ENCODE measurements around the gene UBE2Q1. TPM values are rescaled to one million over a fixed set of nuclear protein-coding genes. Genes with fewer than 3 reads are reported as not detected.

The UBE2Q1 gene
- total and polyA plus RNA-seq, 2 experiments from 2014 or later, result 15.5 to 33.0 TPM

DNA sequence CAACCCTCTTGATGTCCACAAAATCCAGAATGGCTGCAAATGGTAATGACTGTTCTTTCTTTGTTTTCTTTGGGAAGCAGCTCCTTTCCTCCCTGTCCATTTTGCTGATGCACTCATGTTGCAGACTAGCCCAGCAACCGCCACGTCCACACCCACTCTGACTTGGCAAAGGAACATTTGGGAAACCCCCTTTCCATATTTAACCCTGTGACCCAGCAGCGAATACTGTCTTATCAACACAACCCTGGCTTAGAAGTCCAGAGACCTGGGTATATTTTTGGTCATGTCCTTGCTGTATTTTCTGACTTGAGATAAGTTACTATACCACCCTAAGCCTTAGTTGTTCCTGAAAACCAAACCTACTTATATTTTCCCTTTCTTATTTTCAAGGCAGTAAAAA is 38.1 kb downstream of the UBE2Q1 start (continued):
- TF ChIP-seq, protein P1, sequence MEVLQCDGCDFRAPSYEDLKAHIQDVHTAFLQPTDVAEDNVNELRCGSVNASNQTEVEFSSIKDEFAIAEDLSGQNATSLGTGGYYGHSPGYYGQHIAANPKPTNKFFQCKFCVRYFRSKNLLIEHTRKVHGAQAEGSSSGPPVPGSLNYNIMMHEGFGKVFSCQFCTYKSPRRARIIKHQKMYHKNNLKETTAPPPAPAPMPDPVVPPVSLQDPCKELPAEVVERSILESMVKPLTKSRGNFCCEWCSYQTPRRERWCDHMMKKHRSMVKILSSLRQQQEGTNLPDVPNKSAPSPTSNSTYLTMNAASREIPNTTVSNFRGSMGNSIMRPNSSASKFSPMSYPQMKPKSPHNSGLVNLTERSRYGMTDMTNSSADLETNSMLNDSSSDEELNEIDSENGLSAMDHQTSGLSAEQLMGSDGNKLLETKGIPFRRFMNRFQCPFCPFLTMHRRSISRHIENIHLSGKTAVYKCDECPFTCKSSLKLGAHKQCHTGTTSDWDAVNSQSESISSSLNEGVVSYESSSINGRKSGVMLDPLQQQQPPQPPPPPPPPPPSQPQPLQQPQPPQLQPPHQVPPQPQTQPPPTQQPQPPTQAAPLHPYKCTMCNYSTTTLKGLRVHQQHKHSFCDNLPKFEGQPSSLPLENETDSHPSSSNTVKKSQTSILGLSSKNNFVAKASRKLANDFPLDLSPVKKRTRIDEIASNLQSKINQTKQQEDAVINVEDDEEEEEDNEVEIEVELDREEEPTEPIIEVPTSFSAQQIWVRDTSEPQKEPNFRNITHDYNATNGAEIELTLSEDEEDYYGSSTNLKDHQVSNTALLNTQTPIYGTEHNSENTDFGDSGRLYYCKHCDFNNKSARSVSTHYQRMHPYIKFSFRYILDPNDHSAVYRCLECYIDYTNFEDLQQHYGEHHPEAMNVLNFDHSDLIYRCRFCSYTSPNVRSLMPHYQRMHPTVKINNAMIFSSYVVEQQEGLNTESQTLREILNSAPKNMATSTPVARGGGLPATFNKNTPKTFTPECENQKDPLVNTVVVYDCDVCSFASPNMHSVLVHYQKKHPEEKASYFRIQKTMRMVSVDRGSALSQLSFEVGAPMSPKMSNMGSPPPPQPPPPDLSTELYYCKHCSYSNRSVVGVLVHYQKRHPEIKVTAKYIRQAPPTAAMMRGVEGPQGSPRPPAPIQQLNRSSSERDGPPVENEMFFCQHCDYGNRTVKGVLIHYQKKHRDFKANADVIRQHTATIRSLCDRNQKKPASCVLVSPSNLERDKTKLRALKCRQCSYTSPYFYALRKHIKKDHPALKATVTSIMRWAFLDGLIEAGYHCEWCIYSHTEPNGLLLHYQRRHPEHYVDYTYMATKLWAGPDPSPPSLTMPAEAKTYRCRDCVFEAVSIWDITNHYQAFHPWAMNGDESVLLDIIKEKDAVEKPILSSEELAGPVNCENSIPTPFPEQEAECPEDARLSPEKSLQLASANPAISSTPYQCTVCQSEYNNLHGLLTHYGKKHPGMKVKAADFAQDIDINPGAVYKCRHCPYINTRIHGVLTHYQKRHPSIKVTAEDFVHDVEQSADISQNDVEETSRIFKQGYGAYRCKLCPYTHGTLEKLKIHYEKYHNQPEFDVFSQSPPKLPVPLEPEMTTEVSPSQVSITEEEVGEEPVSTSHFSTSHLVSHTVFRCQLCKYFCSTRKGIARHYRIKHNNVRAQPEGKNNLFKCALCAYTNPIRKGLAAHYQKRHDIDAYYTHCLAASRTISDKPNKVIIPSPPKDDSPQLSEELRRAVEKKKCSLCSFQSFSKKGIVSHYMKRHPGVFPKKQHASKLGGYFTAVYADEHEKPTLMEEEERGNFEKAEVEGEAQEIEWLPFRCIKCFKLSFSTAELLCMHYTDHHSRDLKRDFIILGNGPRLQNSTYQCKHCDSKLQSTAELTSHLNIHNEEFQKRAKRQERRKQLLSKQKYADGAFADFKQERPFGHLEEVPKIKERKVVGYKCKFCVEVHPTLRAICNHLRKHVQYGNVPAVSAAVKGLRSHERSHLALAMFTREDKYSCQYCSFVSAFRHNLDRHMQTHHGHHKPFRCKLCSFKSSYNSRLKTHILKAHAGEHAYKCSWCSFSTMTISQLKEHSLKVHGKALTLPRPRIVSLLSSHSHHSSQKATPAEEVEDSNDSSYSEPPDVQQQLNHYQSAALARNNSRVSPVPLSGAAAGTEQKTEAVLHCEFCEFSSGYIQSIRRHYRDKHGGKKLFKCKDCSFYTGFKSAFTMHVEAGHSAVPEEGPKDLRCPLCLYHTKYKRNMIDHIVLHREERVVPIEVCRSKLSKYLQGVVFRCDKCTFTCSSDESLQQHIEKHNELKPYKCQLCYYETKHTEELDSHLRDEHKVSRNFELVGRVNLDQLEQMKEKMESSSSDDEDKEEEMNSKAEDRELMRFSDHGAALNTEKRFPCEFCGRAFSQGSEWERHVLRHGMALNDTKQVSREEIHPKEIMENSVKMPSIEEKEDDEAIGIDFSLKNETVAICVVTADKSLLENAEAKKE (CRISPR knock-in tag; IDR thresholded peaks at IDR 0.05), result no peak
- TF ChIP-seq JUNB (IDR thresholded peaks at IDR 0.05; ENCODE audit: unreplicated experiment), result no peak
- TF ChIP-seq, protein P2, sequence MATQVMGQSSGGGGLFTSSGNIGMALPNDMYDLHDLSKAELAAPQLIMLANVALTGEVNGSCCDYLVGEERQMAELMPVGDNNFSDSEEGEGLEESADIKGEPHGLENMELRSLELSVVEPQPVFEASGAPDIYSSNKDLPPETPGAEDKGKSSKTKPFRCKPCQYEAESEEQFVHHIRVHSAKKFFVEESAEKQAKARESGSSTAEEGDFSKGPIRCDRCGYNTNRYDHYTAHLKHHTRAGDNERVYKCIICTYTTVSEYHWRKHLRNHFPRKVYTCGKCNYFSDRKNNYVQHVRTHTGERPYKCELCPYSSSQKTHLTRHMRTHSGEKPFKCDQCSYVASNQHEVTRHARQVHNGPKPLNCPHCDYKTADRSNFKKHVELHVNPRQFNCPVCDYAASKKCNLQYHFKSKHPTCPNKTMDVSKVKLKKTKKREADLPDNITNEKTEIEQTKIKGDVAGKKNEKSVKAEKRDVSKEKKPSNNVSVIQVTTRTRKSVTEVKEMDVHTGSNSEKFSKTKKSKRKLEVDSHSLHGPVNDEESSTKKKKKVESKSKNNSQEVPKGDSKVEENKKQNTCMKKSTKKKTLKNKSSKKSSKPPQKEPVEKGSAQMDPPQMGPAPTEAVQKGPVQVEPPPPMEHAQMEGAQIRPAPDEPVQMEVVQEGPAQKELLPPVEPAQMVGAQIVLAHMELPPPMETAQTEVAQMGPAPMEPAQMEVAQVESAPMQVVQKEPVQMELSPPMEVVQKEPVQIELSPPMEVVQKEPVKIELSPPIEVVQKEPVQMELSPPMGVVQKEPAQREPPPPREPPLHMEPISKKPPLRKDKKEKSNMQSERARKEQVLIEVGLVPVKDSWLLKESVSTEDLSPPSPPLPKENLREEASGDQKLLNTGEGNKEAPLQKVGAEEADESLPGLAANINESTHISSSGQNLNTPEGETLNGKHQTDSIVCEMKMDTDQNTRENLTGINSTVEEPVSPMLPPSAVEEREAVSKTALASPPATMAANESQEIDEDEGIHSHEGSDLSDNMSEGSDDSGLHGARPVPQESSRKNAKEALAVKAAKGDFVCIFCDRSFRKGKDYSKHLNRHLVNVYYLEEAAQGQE (IDR thresholded peaks at IDR 0.05; ENCODE audit: unreplicated experiment), result no peak
- TF ChIP-seq ZNF331 (CRISPR knock-in tag; IDR thresholded peaks at IDR 0.05; ENCODE audit: low read depth), result no peak

DNA sequence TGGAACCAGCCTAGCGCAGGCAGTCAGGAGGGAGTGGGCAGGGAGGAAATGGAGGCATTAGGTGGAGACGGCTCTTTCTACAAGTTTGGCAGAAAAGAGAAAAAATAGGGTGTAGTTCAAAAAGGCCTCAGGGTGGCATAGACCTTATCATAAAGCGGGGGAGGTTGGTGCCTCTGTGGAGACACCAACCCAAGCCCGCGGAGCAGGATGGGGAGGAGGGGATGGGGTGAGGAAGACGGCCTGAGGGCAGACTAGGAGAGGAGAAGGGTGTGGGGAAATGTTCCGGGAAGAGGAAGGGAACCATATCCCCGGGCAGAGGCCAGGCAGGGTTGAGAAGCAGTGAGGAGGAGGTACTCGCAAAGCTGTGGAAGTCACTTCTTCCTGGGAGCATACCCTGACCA is 38.9 kb downstream of the UBE2Q1 start:
- Mint-ChIP-seq H3K36me3 (ENCODE audit: low read depth) (no peaks in the 10 kb centered on the region), H3K27me3 (ENCODE audit: insufficient read depth, low read depth, poor library complexity) (peaks cover 5% of the 10 kb centered on the region), H3K27ac (no peak overlapping the region), H3K4me3 (no peak overlapping the region), H3K9me3 (no peaks in the 10 kb centered on the region), H3K4me1 (no peaks in the 10 kb centered on the region)
- Histone ChIP-seq H3K4me3 (no peak overlapping the region), H3K27ac (ENCODE audit: low read depth) (no peak overlapping the region), H3K36me3 (ENCODE audit: insufficient read depth) (no peaks in the 10 kb centered on the region), H3K4me2 (no peak overlapping the region), H3K9me2 (ENCODE audit: insufficient read depth) (no peaks in the 10 kb centered on the region), H3F3A (replicated peaks; ENCODE audit: low read depth) (no peaks in the 10 kb centered on the region), H3K4me1 (ENCODE audit: insufficient read depth) (no peaks in the 10 kb centered on the region), H3K79me2 (replicated peaks; ENCODE audit: insufficient read depth) (no peaks in the 10 kb centered on the region), H2AFZ (peak overlapping the region; percentile 69; the same call in 1 of the 2 replicates), H4K20me1 (replicated peaks; ENCODE audit: insufficient read depth) (no peaks in the 10 kb centered on the region), H3K27me3 (ENCODE audit: insufficient read depth) (no peaks in the 10 kb centered on the region)
- ATAC-seq, result no peak; the same call in 2 of the 3 replicates
- DNase-seq (ENCODE audit: low spot score), result no peak
- TF ChIP-seq CREB1 (CRISPR knock-in tag; IDR thresholded peaks at IDR 0.05; ENCODE audit: low read depth) (no peak), JUNB (IDR thresholded peaks at IDR 0.05; ENCODE audit: unreplicated experiment) (no peak), STAT1 (IDR thresholded peaks at IDR 0.05; ENCODE audit: unreplicated experiment) (no peak), ZNF114 (CRISPR knock-in tag; IDR thresholded peaks at IDR 0.05) (no peak), EZH2phosphoT487 (IDR thresholded peaks at IDR 0.05; ENCODE audit: unreplicated experiment) (no peak), POLR2AphosphoS5 (IDR thresholded peaks at IDR 0.05; ENCODE audit: low read depth) (no peak)
- TF ChIP-seq, protein P2 (IDR thresholded peaks at IDR 0.05; ENCODE audit: unreplicated experiment), result no peak
- TF ChIP-seq, protein P3, sequence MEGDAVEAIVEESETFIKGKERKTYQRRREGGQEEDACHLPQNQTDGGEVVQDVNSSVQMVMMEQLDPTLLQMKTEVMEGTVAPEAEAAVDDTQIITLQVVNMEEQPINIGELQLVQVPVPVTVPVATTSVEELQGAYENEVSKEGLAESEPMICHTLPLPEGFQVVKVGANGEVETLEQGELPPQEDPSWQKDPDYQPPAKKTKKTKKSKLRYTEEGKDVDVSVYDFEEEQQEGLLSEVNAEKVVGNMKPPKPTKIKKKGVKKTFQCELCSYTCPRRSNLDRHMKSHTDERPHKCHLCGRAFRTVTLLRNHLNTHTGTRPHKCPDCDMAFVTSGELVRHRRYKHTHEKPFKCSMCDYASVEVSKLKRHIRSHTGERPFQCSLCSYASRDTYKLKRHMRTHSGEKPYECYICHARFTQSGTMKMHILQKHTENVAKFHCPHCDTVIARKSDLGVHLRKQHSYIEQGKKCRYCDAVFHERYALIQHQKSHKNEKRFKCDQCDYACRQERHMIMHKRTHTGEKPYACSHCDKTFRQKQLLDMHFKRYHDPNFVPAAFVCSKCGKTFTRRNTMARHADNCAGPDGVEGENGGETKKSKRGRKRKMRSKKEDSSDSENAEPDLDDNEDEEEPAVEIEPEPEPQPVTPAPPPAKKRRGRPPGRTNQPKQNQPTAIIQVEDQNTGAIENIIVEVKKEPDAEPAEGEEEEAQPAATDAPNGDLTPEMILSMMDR (conservative IDR thresholded peaks at IDR 0.05; ENCODE audit: low read depth in 2 of 2), result no peak

All from GM23338 (cell line).